Measurements from ENCODE around the gene R3HDM1.
"Not testable (repeated sequence)": the region's sequence is repeated elsewhere in the genome, so short reads cannot be mapped to it uniquely, and the experiment has no call there.

Gene R3HDM1

DNA sequence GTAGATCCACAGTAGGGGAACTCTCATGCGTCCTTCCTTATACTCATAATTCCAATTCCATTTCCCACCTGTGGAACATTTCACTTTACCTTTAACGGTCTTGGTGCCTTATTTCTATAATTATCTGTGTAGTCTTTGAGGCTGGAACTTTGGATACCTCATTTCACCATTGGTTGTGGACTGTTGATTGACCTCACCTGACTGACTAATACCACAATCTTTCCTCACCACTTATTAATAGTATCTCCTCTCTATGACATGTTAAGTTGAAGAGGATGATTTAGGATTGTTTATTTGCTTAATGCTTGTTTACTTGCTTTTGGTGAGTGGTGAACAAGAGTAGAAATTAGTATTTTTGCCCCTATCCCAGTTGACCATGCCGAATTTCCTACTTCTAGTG is 50.0 kb downstream of the R3HDM1 start:
- DNase-seq = no peak

DNA sequence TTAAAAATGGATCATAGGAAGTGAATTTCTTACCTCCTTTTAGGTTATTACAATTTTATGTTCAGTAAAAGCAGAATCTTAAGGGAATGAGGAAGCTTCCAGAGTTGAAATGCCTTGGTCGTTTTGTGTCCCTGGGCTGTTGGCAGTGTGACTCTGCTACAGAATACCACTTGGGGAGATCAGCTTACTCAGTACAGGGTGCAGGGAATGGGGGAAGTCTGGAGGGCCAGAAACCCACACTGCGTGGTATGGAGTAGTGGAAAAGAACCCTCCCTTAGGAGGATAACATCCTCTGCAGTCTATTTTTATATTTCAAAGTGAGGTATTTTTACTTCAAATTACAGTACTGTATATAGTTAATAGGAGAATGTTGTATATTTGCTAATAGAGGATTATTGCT is 51.1 kb downstream of the R3HDM1 start:
- DNase-seq = no peak

DNA sequence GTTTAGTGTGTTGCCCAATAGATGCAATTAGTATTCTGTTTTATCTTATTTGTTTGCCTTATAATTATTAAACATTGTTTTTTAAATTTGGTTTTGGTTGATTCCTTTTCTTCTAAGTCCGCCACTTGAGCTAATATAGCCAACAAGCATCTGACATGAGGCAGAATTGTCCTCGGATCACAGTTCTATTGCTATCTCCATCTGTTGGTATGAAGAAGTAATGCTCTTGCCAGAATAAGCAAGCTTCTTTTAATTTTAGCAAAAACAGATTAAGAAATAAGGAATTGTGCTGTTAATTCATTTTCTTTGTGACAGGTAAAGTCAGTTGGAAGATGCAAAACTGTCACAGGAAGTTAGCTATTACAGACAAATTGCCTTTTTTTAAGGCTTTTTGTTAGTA is 54.3 kb downstream of the R3HDM1 start:
- DNase-seq = peak in 1 of 2 donors; percentile 48

DNA sequence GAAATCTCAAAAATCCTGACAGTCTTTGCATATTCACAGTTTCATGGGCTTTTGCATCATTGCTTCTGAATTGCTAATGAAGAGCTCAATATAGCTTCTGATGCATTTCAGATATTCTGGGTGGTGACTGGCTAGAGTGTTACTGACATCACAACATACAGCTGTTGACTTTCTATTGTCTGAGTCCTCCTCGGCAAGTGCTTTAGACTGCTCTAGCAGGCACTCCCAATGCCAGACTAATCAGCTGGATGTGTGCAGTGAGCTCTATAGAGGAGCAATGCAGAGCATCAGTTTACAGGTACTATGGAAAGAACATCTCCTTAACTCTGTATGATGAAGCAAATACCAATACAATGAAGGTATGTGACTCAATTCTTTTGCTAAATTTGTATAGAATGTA is 54.9 kb downstream of the R3HDM1 start:
- DNase-seq = no peak

DNA sequence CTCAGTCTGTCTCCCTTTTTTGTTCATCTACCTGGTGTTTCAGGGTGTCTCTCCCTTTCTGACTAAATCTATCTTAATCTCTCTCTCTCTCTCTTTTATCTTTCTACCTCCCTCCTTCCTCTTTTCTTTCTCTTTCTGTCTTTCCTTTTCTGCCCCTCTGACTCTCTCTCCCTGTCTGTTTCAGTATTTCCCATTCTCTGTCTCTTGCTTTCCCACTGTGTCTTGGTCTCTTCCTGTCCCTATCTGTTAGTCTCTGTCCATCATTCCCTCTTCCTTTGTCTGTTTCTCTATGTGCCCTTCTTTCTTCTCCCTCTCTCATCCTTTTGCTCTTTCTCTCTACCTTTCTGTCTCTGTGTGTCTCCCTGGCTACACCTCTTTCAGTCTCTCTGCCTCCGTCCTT is 56.7 kb downstream of the R3HDM1 start:
- DNase-seq = no peak

DNA sequence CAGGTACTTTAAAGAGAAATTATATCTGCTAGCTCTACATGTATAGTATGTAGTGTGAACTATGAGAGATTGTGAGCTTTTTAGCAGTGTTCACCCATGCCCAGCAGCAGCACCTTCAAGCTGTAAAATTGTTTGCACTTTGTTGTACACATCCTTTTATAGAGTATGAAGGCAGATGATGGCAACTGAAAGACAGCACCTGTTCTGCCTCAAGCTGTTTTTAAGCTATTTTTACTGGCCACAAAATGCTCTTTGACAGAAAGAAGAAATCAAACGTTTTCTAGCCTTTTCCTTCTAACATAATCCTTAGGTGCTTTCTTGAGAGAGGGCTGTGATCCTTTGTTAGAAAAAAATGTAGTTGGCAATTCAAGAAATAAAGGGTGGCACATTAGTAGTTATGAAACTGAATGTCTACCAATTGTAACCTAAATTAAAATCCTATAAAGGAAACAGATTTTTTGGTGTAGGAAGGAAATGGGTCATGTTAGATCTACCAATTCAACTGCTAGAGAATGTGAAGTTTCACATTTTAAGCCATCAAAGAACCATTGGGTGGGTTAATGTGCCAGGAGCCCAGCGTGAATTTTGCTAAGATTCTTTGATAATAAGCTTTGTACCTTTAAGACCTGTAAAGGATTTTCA is 59.5 kb downstream of the R3HDM1 start:
- no peak for DNase-seq

DNA sequence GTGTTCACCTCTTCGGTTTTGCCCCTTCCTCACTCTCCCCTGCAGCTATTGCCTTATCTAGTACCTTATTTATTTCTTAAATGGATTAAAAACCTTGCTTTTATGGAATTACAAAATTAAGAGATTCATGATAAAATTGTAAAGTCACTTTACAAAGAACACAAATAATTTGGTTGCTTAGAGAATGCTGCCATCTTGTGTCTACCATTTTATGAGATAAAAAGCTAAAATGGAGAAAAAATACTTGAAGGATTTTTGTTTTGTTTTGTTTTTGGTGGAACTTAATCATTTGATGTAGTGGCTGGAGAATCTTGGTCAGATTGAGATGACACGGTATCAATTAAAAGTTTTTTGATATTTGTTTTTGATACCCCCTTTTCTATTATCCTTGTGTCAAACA is 69.6 kb downstream of the R3HDM1 start:
- no peak for DNase-seq

DNA sequence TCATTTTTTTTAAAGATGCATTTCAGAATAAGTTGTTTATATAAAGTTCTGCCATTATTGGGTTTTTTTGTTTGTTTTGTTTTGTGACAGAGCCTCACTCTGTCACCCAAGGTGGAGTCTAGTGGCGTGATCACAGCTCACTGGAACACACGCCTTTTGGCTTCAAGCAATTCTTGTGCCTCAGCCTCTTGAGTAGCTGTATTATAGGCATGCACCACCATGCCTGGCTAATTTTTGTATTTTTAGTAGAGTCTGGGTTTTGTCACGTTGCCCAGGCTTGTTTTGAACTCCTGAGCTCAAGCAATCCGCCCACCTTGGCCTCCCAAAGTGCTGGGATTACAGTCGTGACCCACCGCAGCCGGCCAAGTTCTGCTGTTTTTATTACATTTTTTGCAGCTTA is 72.3 kb downstream of the R3HDM1 start:
- no peak for DNase-seq

DNA sequence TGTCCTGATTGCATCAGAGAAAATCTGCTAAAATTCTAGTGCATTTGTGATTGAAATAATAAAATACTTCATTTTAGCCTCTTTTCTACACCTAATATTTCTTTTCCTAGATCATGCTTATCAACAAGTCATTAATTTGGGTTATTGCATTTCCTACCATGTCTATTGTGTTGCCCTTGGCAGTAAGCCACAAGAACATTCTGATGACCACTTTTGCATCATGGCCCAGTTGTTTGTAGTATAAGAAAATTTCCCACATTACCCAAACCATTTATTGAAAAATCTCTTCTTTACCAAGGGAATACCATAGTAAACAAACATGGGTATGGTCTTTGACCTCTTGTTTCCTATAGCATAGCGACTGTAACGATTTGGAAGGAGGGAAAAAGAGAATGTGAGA is 76.3 kb downstream of the R3HDM1 start:
- no peak for DNase-seq

DNA sequence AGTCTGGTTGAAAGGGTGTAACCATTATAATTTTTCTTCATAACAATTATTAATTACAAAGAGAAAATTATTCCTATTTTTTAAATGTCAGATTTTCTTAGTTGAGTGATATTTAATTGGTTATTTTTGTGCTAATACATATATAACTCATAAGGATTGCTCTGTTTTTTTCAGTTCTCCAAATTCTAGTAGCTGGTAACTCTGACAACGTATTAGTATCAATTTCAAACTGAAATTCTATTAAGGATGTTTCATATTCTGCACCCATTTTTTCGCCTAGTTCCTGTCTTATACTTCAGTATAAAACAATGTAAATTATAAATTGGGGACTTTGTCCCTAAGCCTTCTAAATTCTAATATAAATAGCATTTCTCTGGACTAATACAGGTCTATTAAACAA is 81.0 kb downstream of the R3HDM1 start:
- no peak for DNase-seq

DNA sequence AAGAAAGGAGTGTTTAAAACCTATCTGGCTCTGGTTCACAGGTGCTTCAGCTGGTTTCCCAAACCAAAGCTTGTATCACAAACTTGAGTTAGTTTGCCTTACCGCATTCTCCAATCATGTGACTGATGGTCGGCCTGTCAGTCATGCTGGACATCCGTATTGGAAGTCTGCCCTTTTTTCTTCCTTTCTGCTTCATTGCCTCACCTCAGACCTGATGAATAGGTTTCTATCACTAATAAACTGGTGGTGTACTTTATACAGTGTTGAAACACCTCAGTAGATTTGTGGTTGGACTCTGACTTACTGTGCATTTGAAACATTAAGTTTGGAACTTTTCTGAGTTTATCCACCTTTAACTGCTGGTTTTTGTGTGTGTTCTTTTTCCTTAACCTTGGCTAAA is 84.1 kb downstream of the R3HDM1 start:
- no peak for DNase-seq

DNA sequence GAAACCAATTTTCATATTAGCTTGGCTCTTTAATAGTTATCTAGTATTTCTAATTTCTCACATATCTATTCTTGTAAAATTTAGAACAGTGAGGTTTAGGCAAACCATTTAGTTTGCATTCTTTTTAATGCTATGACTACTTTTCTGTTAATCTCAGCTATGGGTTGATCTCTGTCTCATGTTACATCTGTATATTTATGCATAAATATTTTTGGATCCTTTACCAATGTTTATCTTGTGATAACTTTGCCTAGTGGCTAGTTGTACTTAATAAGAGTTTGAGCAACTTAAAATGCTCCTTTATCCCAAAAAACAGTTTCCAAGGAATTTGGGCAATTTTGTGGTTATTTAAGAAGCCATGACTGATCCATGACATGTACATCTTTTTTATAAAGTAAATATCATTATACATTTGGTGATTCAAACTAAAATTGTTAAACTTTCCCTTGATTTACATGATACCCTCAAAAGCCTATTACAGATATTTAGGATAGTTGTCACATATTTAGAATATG is 86.3 kb downstream of the R3HDM1 start:
- no peak for DNase-seq

DNA sequence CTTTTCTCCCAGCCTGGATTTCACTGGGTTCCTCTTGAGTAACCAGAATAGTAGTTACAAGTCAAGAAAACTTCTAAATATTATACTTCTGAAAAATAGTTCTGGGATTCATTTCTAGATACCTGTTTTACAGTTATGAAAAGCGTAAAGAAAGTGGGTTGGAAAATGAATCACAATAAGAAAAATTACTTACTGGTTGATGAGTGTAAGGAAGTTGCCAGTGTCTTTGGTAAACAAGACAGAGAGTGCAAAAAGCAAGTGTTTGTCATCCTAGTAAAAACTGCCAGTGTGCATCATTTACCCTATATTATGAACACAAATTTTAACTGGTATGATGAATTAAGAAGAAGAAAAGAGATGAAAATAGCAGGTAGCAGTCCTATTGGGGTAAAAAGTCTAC is 88.9 kb downstream of the R3HDM1 start:
- no peak for DNase-seq

DNA sequence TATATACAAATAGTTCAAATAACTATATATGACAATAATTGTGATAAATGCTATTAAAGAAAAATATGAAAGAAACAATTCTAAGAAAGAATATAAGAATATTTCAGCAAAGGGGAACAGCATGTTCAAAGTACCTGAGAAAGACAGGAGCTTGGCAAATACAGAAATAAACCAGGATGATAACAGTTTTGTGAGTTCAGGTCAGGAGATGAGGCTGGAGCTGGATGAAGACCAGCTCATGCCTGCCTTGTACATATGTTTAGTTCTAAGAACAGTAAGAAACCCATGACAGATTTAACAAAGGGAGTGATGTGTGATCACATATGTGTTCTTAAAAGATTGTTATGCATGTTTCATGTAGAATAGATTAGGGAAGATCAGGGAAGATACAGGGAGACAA is 98.2 kb downstream of the R3HDM1 start:
- DNase-seq = no peak

DNA sequence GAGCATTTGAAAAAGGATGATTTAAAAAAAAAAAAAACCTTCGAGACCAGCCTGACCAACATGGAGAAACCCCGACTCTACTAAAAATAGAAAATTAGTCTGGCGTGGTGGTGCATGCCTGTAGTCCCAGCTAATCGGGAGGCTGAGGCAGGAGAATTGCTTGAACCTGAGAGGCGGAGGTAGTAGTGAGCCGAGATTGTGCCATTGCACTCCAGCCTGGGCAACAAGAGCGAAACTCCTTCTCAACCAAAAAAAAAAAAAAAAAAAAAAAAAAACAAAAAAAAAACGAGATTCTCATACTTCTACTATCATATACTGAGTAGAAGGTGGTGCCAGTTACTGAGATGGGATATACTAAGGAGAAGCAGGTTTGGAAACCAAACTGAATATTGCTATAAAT is 98.8 kb downstream of the R3HDM1 start:
- not testable (repeated sequence) for DNase-seq

DNA sequence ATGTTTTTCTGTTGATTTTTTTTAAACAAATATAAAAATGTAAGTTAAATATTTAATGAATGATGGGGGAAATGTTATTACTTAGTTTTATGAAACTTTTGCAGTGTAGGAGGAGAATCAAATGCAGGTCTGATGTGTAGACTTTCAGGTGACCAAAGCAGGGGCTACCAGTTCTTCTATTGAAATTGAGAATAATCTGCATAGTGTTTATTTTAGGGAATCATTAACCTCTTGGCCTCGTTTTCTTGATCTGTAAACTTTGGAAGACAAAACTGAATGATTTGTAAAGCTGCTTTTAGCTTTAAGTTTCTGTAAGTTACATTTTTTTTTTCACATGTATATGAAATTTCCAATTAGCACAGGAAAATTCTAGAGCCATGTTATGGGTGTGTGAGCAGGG is 99.2 kb downstream of the R3HDM1 start:
- DNase-seq = no peak

DNA sequence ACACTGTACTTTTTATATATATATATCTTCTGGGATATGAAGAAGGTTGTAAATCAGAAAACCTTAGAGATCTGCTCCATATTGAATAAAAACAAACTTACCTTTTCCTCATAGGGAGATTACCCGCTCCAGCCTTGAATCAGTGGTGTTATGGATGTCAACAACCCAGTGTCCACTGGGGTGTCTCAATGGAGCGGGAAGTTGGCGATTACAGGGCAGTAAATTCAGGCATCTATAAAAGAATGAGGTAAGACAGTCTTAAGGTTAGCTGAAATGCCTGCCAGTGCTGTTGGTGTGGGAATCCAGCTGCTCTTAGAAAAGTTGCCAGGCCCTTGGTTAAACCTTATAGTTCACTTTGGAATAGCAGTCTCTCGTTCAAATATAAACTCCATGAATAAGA is 102.3 kb downstream of the R3HDM1 start:
- no peak for DNase-seq

DNA sequence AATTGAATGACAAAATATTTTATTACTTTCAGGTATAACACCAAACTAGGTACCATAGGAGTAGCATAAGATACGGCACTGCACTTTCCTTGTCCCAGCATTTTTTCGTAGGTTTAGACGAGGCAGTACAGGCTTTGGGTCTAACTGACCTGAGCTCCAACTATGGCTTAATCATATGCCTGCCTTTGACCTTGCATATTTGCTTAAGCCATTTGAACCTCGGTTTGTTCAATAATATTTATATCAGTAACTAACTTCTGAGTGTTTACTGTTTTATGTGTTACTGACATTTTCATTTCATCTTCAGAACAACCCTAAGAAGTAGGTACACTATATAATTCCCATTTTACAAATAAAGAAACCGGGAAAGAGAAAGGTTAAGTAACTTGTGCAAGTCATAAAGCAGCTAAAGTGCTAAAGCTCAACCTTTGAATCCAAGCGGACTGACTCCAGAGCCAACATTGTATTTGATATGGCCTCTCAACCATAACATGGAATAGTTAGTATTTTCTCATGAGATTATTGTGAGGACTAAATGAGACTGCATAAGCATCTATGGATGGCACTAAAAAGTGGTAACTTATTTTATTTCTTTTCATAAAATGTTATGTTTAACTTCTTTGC is 104.0 kb downstream of the R3HDM1 start:
- DNase-seq = no peak

DNA sequence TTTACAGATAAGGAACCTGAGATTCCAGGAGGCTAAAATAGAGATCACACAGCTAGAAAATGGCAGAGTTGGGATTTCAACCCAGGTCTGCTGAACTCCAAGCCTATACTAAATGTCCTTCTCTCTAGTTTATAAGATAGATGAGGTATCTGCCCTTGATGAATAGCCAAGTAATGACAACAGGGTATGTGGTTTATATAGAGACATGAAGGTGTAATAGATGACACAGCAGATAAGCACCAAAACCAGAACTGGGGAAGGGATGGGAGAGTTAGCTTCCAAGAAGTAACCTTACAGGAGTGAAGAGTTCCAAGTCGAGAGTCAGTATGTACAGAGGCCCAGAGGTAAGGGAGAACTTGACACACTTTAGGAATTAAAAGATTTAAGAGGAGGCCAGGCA is 105.7 kb downstream of the R3HDM1 start:
- no peak for DNase-seq

DNA sequence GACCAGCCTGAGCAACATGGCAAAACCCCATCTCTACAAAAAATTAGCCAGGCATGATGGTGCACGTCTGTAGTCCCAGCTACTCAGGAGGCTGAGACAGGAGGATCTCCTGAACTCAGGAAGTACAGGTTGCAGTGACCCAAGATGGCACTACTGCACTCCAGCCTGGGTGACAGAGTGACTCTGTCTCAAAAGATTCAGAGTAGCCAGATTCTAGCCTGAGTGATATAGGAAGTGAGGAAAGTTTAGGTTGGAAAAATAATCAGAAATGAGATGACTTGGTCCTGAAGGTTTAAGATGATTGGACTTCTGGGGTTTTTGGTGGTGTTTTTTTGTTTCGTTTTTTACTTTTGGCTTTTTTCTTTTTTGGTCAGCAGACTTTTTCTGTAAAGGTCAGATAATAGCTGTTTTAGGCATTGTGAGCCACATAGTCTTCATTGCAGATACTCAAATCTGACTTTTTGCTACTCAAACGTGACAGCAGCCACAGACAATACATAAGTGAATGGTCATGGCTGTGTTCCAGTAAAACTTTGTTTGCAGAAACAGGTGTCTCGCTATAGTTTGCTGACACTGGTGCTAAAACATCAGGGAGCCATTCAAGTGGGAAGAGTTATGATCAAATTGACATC is 106.3 kb downstream of the R3HDM1 start:
- DNase-seq = no peak

DNA sequence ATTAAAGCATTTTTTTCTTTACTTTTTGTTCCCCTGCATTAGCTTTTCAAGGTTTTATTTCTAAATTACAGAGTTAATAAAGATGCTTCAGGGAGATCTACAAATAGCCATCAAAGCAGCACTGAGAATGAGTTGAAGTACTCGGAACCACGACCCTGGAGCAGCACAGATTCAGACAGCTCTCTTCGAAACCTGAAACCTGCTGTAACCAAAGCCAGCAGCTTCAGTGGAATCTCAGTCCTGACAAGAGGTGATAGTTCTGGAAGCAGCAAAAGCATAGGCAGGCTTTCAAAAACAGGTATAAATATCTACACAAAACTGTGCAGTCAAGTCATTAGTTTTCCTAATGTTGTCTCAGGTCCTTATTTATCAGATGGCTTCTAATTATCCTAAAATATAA is 107.5 kb downstream of the R3HDM1 start:
- DNase-seq = no peak

DNA sequence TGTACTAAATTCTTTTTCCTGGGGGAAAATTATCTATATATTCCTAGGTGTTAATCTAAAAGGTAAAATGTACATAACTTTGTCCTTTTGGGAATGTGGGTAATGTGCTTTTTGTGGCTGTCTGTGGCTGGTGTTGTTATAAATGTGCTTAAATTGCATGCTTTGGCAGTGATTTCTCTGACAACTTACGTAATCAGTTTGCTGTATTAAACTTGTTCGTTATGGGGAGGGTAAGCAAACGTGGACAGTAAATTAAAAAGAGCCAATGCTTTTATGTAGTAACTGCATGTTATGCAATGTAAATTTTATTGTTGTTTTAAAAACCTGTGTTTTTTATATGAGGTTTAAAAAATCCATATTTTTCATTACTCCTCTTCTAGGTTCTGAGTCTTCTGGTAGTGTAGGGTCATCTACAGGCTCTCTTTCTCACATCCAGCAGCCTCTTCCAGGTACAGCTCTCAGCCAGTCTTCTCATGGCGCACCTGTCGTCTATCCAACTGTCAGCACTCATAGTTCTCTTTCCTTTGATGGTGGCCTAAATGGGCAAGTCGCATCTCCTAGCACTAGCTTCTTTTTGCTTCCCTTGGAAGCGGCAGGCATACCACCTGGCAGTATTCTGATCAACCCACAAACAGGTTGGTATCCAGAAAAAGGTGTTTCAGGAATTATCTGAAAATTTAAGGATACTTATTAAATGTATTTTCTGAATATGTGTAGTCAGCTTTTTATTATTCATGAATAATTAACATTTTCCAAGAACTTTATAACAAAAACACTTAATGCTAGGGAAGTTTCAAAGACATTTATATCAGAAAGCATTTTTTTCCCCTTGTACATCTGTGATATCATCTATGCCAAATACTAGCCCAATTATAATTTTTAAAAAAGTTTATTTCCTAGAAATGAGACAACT is 110.1 kb downstream of the R3HDM1 start:
- DNase-seq = no peak

DNA sequence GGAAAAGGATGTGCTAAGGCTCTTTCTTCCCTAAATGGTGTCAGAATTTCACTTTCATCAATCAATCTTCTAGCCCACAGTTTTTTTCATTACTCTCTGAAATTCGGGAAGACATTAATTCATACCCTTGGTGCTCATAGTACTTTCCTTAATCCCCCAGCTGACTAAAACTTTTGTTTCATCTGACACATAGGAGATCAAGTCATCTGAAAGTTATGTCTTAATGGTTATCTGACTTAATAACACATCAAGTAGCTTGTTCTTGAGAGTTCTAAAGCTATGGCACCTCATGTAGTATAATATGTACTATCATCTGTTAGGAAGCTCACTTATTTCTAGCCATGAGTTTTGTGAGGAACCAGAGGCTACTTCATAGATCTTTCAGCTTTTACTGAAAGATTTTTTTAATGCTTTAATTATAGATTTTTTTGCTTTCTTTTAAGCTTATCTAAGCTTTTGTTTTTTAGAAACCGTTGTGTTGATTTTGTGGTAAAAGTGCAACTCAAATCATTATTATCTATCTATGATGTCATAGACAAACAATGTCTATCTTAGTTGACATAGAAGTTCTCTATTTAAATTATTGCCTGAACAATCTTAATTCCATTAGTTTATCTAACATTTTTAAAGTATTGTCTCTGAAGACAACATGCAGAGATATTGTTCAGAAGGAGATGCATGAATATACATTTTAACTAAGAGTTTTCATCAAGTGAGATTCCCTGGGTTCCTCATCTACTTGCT is 116.7 kb downstream of the R3HDM1 start:
- no peak for DNase-seq
